ENCODE data around the gene HHIPL2. TPM values are rescaled to one million over a fixed set of nuclear protein-coding genes. Genes with fewer than 3 reads are reported as not detected.
"Not testable (repeated sequence)": the region's sequence is repeated elsewhere in the genome, so short reads cannot be mapped to it uniquely, and the experiment has no call there.

HHIPL2 gene
- total RNA-seq, 4 donors from 2014 or later: 0.21 to 1.5 TPM; not detected in 2

- no peaks in the 10 kb centered on the region for H3K4me1 ChIP-seq
- 51 to 57% methylated on average over 3 of the region's 3 CpGs for WGBS, 2 donors
- TF ChIP-seq CTCF (IDR thresholded peaks at IDR 0.05) (no peak), POLR2A (IDR thresholded peaks at IDR 0.05) (no peak), EP300 (IDR thresholded peaks at IDR 0.05) (no peak)
- no peak overlapping the region for H3K4me3 ChIP-seq
- H3K27ac ChIP-seq: no peak overlapping the region
- no peaks in the 10 kb centered on the region for H3K27me3 ChIP-seq
- DNase-seq (ENCODE audit: low spot score in 2 of 2): no peak
- peaks cover 0 to 5% (median 0%) of the 10 kb centered on the region in 4 donors for H3K9me3 ChIP-seq
- H3K36me3 ChIP-seq: no peaks in the 10 kb centered on the region
Observed at GRCh38 chr1:222523852-222524251, 24.1 kb downstream of the HHIPL2 start.

GRCh38 chr1:222522105-222522915 lies 25.6 kb downstream of the HHIPL2 start:
- WGBS, 2 donors: 86 to 92% methylated on average over 8 of the region's 8 CpGs
- TF ChIP-seq POLR2A (IDR thresholded peaks at IDR 0.05): no peak
- Histone ChIP-seq H3K27ac (no peak overlapping the region), H3K4me3 (no peak overlapping the region), H3K4me1 (no peaks in the 10 kb centered on the region), H3K27me3 (no peaks in the 10 kb centered on the region), H3K9me3 (peaks cover 0 to 5% (median 0%) of the 10 kb centered on the region in 4 donors), H3K36me3 (no peaks in the 10 kb centered on the region)
- no peak for DNase-seq (ENCODE audit: low spot score in 2 of 2)

DNA sequence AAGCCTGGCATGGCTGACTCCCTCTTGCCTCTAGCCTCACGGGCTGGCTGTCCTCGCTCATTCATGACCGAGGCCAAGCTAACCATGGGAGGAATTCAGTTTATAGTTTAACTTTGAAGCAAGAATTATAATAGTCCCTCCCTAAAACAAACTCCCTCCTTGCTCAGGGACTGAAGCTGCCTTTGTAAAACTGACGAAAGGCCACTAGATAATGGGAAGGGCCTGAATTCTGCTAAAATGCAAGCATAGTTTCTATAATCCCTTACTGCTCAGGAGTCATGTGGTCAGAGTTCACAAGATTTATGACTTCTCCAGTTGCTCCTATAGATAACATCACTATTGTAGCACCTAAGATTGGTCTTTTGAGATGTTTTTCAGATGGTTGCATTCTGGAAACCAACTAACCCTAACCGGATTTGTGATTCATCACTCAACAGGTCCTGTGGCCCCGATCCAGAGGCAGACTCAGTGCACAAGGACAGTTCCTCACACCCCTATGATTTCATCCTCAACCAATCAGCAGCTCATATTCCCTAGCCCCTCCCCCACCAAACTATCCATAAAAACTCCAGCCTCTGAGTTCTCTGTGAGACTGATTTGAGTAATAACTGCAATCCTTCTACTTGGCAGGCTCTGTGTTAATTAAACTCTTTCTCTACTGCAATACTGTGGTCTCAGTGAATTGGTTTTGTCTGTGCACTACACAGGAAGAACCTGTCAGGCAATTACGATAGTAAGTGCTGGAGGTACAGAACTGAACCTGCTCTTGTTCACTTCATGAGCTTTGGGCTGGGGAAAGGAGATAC lies 26.4 kb downstream of the HHIPL2 start:
- H3K27ac ChIP-seq: no peak overlapping the region
- no peak for TF ChIP-seq CTCF (IDR thresholded peaks at IDR 0.05)
- no peak for TF ChIP-seq EP300 (IDR thresholded peaks at IDR 0.05)
- no peak for TF ChIP-seq POLR2A (IDR thresholded peaks at IDR 0.05)
- H3K27me3 ChIP-seq: no peaks in the 10 kb centered on the region
- H3K36me3 ChIP-seq: no peaks in the 10 kb centered on the region
- WGBS, 2 donors: 68 to 70% methylated on average over 7 of the region's 7 CpGs
- no peaks in the 10 kb centered on the region for H3K4me1 ChIP-seq
- H3K4me3 ChIP-seq: no peak overlapping the region
- DNase-seq (ENCODE audit: low spot score in 2 of 2): no peak
- peaks cover 0 to 5% (median 0%) of the 10 kb centered on the region in 4 donors for H3K9me3 ChIP-seq

GRCh38 chr1:222489496-222489895 lies 58.4 kb downstream of the HHIPL2 start:
- 90 to 96% methylated on average over 4 to 5 of the region's 5 CpGs for WGBS, 2 donors
- not testable (repeated sequence) for H3K9me3 ChIP-seq; H3K4me3 ChIP-seq; H3K27ac ChIP-seq; H3K4me1 ChIP-seq; H3K27me3 ChIP-seq; H3K36me3 ChIP-seq; DNase-seq (ENCODE audit: low spot score in 2 of 2)

GRCh38 chr1:222487774-222488173 lies 60.1 kb downstream of the HHIPL2 start:
- not testable (repeated sequence) for H3K4me1 ChIP-seq; H3K36me3 ChIP-seq; H3K4me3 ChIP-seq; H3K27ac ChIP-seq; H3K27me3 ChIP-seq; H3K9me3 ChIP-seq; DNase-seq (ENCODE audit: low spot score in 2 of 2)
- WGBS, 2 donors: no CpG with 5 or more reads among the region's 27 CpGs

DNA sequence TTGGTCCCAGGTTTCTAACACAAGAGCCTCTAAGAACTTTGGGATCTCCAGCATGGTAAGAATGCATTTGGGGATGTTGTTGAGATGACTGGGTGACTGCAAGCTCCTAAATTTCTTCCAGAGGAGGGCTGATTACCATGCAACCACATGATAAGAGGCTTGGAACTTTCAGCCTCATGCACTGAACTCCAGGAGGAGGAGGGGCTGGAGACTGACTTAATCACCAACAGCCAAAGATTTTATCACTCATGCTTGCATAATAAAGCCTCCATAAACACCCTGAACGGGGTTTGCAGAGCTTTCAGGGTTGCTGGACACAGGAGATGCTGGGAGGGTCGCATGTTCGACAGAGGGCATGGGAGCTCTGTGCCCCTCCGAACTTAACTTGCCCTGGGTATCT lies 63.9 kb downstream of the HHIPL2 start:
- 0% methylated on average over 1 of the region's 4 CpGs; no CpG with 5 or more reads in 1 of the 2 donors for WGBS, 2 donors
- H3K4me1 ChIP-seq; H3K36me3 ChIP-seq; H3K27me3 ChIP-seq; DNase-seq (ENCODE audit: low spot score in 2 of 2); H3K27ac ChIP-seq; H3K4me3 ChIP-seq; H3K9me3 ChIP-seq: not testable (repeated sequence)

DNA sequence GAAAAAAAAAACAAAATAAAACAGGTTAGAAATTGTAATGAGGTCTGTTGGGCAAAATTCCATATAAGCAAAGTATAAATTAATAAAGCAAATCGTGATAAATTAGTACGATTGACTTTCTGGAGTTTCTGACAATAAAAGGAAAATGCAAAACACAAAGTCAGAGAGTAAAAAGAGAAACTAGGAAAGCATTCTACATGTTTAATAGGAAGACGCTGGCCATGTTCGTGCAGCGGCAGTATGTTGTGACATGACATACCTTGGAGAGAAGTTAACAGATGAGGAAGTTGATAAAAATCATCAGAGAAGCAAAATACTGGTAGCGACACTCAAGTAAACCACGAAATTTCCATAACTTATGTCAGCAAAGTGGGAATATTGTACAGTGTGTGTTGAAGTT lies 68.3 kb downstream of the HHIPL2 start:
- not testable (repeated sequence) for DNase-seq (ENCODE audit: low spot score in 2 of 2); H3K27ac ChIP-seq; H3K36me3 ChIP-seq; H3K27me3 ChIP-seq; H3K4me1 ChIP-seq; H3K9me3 ChIP-seq; H3K4me3 ChIP-seq
- WGBS, 2 donors: 78 to 83% methylated on average over 5 to 7 of the region's 7 CpGs

DNA sequence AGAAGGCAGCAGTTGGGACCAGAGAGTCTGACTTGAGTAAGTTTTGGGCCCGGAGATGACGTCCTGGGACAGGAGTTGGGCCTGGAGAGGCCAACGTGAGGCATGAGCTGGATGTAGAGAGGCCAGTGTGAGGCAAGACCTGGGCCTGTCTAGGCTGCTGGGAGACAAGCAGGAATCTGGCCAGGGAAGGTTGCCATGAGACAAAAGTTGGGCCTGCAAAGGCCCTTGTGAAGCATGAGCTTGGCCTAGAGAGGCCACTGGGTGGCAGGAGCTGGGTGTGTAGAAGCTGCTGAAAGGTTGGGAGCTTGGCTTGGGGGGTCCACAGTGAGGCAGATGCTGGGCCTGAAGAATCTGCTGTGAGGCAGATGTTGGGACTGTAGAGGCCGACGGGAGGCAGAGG lies 71.5 kb downstream of the HHIPL2 start:
- H3K4me1 ChIP-seq; H3K9me3 ChIP-seq; DNase-seq (ENCODE audit: low spot score in 2 of 2); H3K4me3 ChIP-seq; H3K36me3 ChIP-seq; H3K27ac ChIP-seq; H3K27me3 ChIP-seq: not testable (repeated sequence)
- WGBS, 2 donors: 81 to 96% methylated on average over 5 of the region's 5 CpGs

DNA sequence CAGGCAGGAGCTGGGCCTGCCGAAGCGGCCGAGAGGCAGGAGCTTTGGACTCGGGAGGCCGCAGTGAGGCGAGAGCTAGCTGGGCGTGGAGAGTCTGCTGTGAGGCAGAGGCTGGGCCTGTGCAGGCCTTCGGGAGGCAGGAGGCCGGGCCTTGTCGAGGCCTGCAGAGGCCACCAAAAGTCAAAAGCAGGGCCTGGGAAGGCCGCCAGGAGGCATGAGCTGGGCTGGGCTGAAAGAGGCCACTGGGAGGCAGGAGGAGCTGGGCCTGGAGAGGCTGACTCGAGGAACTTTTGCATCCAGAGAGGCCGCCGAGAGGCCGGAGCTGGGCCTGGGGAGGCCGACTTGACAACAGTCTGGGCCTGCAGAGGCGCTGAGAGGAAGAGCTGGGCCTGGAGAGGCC lies 74.2 kb downstream of the HHIPL2 start:
- H3K27ac ChIP-seq; H3K4me3 ChIP-seq; DNase-seq (ENCODE audit: low spot score in 2 of 2); H3K27me3 ChIP-seq; H3K4me1 ChIP-seq; H3K36me3 ChIP-seq; H3K9me3 ChIP-seq: not testable (repeated sequence)
- 88 to 90% methylated on average over 17 of the region's 17 CpGs for WGBS, 2 donors

GRCh38 chr1:222472776-222473540 lies 74.9 kb downstream of the HHIPL2 start:
- not testable (repeated sequence) for H3K4me1 ChIP-seq; H3K36me3 ChIP-seq; H3K27me3 ChIP-seq; H3K4me3 ChIP-seq; DNase-seq (ENCODE audit: low spot score in 2 of 2); H3K9me3 ChIP-seq; H3K27ac ChIP-seq
- 92 to 95% methylated on average over 25 to 33 of the region's 33 CpGs for WGBS, 2 donors
